Ovary (tissue), 3 donors: Measurements from ENCODE around the gene LY6G6D.

Source experiments
- CTCF ChIP-seq, 3 donors: fragments of 450-650 bp in 2 of 3; fragments of 200-600 bp in 1 of 3; IDR thresholded peaks; one replicate each; pipeline versions ENCODE4 v1.5.1 to v1.8.0; 2016 to 2022; ENCODE audit warnings: antibody characterized with exemption in 3 of 3, mild to moderate bottlenecking in 1 of 3
- EP300 ChIP-seq: sonication (generic); formaldehyde crosslinking; IDR thresholded peaks from one replicate; pipeline ENCODE4 v1.6.1; 2017; ENCODE audit warnings: antibody characterized with exemption
- POLR2A ChIP-seq: fragments of 450-650 bp; IDR thresholded peaks from one replicate; pipeline ENCODE4 v1.6.1; 2017; ENCODE audit warnings: antibody characterized with exemption, mild to moderate bottlenecking, moderate library complexity
- donor health status: DM: no; HTN: no; CAD: no.

GRCh38 chr6:31705931-31706330 is 9.2 kb upstream of the LY6G6D start:
- TF ChIP-seq POLR2A (no peak), CTCF (IDR thresholded peaks at IDR 0.05) (no peak), EP300 (no peak)
